A549 (cell line): ENCODE results near the gene ALDH16A1. TPM values are rescaled to one million over a fixed set of nuclear protein-coding genes. Genes with fewer than 3 reads are reported as not detected.

ENCODE experiments used
- ATAC-seq, 2 experiments: fragments of 200-7000 bp in 1 of 2; fragments of >200 bp in 1 of 2; cut with Nextera tagmentation in 1 of 2; cut with Tn5 transposase in 1 of 2; 3 replicates each; pipeline versions ENCODE4 v1.8.0 to v1.9.1; 2018 to 2020; ENCODE audit warnings: mild to moderate bottlenecking in 1 of 2, moderate library complexity in 1 of 2
- CTCF ChIA-PET: fragments of 300-600 bp; sonication (Branson Sonifier 250); formaldehyde crosslinking; extraction: SDS; loops from one replicate; lab custom pipeline; 2021; ENCODE audit warnings: antibody characterized with exemption, inconsistent platforms; lab: Yijun Ruan, JAX
- POLR2A ChIA-PET: fragments of 350-600 bp; formaldehyde crosslinking; extraction: SDS; loops from one replicate; lab custom pipeline; 2021; ENCODE audit warnings: antibody characterized with exemption, inconsistent platforms; lab: Yijun Ruan, JAX
- DNase-seq, 2 experiments: peaks; one replicate each; pipeline versions ENCODE4 v3.0.0 to v3.0.0-alpha.2; 2011 to 2016; ENCODE audit warnings: low read depth in 1 of 2, low spot score in 1 of 2
- FAIRE-seq: peaks from 2 replicates; lab custom pipeline; 2011; peaks lifted over from hg19 to GRCh38; lab: Jason Lieb, UNC
- H3K27ac ChIP-seq, 2 experiments: fragments of >200 bp; sonication (Bioruptor Twin); formaldehyde crosslinking; 3 replicates each; pipeline ENCODE4 v1.5.1; 2016 to 2017
- H3K4me1 ChIP-seq: fragments of >200 bp; sonication (Bioruptor Twin); formaldehyde crosslinking; 3 replicates; pipeline ENCODE4 v1.6.1; 2016
- H3K4me2 ChIP-seq: fragments of >200 bp; sonication (Bioruptor Twin); formaldehyde crosslinking; 3 replicates; pipeline ENCODE4 v1.6.1; 2016
- H3K4me3 ChIP-seq: fragments of >200 bp; sonication (Bioruptor Twin); formaldehyde crosslinking; 3 replicates; pipeline ENCODE4 v1.5.1; 2016
- H3K9me3 ChIP-seq: fragments of >200 bp; sonication (Bioruptor Twin); formaldehyde crosslinking; 3 replicates; pipeline ENCODE4 v1.6.1; 2016
- BHLHE40 ChIP-seq: IDR thresholded peaks from 2 replicates; pipeline ENCODE4 v1.6.1; 2012; ENCODE audit warnings: low read depth, low read length, inconsistent platforms
- CHD4 ChIP-seq: fragments of 200-600 bp; sonication (generic); IDR thresholded peaks from 2 replicates; pipeline ENCODE4 v1.6.1; 2016; ENCODE audit warnings: antibody characterized with exemption, mild to moderate bottlenecking, borderline replicate concordance
- EHMT2 ChIP-seq: fragments of 200-600 bp; sonication (generic); IDR thresholded peaks from 2 replicates; pipeline ENCODE4 v1.6.1; 2016; ENCODE audit warnings: antibody characterized with exemption, low read depth, mild to moderate bottlenecking, moderate library complexity
- ESRRA ChIP-seq: fragments of 150-350 bp; IDR thresholded peaks from 2 replicates; pipeline ENCODE4 v1.6.1; 2014; ENCODE audit warnings: mild to moderate bottlenecking, low read length, borderline replicate concordance
- GATA3 ChIP-seq: IDR thresholded peaks from 2 replicates; pipeline ENCODE4 v1.6.1; 2012; ENCODE audit warnings: borderline replicate concordance
- HDAC2 ChIP-seq: fragments of 200-600 bp; sonication (generic); IDR thresholded peaks from 2 replicates; pipeline ENCODE4 v1.6.1; 2016
- HEYL ChIP-seq: fragments of 250-450 bp; sonication (Bioruptor Pico); IDR thresholded peaks from 2 replicates; pipeline ENCODE4 v1.8.0; 2021; ENCODE audit warnings: mild to moderate bottlenecking, moderate library complexity
- HOXA7 ChIP-seq: fragments of 250-450 bp; sonication (Bioruptor Pico); IDR thresholded peaks from 2 replicates; pipeline ENCODE4 v1.5.0; 2020; ENCODE audit warnings: mild to moderate bottlenecking, moderate library complexity
- HOXB13 ChIP-seq: fragments of 250-450 bp; sonication (Bioruptor Pico); IDR thresholded peaks from 2 replicates; pipeline ENCODE4 v1.5.0; 2020; ENCODE audit warnings: low read depth, mild to moderate bottlenecking, moderate library complexity
- MAFK ChIP-seq: fragments of 450-650 bp; IDR thresholded peaks from 2 replicates; pipeline ENCODE4 v1.6.1; 2014; ENCODE audit not compliant: partially characterized antibody
- NFE2L2 ChIP-seq: fragments of 150-350 bp; conservative IDR thresholded peaks from 2 replicates; pipeline ENCODE4 v1.6.1; 2014; ENCODE audit warnings: low read length
- NR3C1 ChIP-seq: fragments of >200 bp; sonication (Bioruptor Twin); formaldehyde crosslinking; IDR thresholded peaks from 3 replicates; pipeline ENCODE4 v1.6.1; 2017
- PHF8 ChIP-seq: fragments of 200-600 bp; sonication (generic); IDR thresholded peaks from 2 replicates; pipeline ENCODE4 v1.6.1; 2016; ENCODE audit warnings: low read depth, mild to moderate bottlenecking, antibody characterized with exemption, moderate library complexity, borderline replicate concordance
- TP53 ChIP-seq: fragments of 250-450 bp; sonication (Bioruptor Pico); IDR thresholded peaks from 2 replicates; pipeline ENCODE4 v1.5.0; 2021; ENCODE audit warnings: mild to moderate bottlenecking, moderate library complexity
- ZNF302 ChIP-seq: fragments of 250-450 bp; sonication (Bioruptor Pico); IDR thresholded peaks from 2 replicates; pipeline ENCODE4 v1.9.0; 2021; ENCODE audit warnings: inconsistent platforms, mild to moderate bottlenecking, moderate library complexity
- ZSCAN20 ChIP-seq: fragments of 250-450 bp; sonication (Bioruptor Pico); IDR thresholded peaks from 2 replicates; pipeline ENCODE4 v1.8.0; 2022; ENCODE audit warnings: mild to moderate bottlenecking, moderate library complexity
- WGBS: methylation state at CpG from one replicate; pipeline ENCODE4 v1.1.6; 2017; ENCODE audit errors: missing lambda C conversion rate; 5-methylcytosine and 5-hydroxymethylcytosine counted together
- polyA plus RNA-seq, 4 experiments: library from polyadenylated mRNA; depleted of rRNA in 3 of 4; stranded (reverse); fragments of >200 nt; fragmentation: RNase III in 1 of 4; extraction: RNeasy Plus Mini Kit Qiagen cat#74134 plus additional on column Dnase treatment in 1 of 4; gene quantifications; 2 replicates in 3 of 4; 3 replicates in 1 of 4; pipeline ENCODE4 v1.2.3, GENCODE V29; 2011 to 2017
- TF ChIP-seq, protein P1 (sequence below): fragments of 250-450 bp; sonication (Bioruptor Pico); IDR thresholded peaks from 2 replicates; pipeline ENCODE4 v1.5.0; 2020; ENCODE audit warnings: low read depth, mild to moderate bottlenecking, moderate library complexity

Gene ALDH16A1
- polyA plus RNA-seq, 2 of the 4 experiments (the other 2 are of a cell fraction) = 10.2 to 23.0 TPM

DNA sequence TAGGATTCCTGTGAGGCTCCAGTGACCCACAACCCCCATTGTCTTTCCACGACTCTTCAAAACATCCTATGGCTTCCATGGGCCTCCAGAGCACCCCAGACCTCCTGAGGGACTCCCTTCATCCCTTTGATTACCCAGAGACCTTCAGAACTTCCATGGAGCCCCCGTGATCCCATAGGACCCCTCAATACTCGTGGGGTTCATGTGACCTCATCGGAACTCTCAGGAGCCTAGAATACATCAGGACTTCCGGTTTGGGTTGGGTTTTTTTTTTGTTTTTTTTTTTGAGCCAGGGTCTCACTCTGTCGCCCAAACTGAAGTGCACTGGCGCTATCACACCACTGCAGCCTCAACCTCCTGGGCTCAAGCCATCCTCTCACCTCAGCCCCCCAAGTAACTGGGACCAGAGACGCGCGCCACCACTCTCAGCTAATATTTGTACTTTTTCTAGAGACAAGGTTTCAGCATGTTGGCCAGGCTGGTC is 774 bp downstream of the ALDH16A1 start:
- TF ChIP-seq HEYL (CRISPR knock-in tag) (0 out of 2 replicates have a peak, but pooled peaks have one; percentile 45), HOXB13 (CRISPR knock-in tag) (no peak), HOXA7 (CRISPR knock-in tag) (peak; percentile 64; the same call in 1 of the 2 replicates), PHF8 (peak; percentile 86; the same call in 1 of the 2 replicates), GATA3 (0 out of 2 replicates have a peak, but pooled peaks have one; percentile 8), TP53 (peak; percentile 73; the same call in 1 of the 2 replicates), HDAC2 (no peak)
- TF ChIP-seq, all 56 proteins: peak for 5
- H3K4me1 ChIP-seq = peaks cover 25% of the 10 kb centered on the region
- peak in 1 of 2 experiments; percentile 21; a peak in 3 of 6 replicates for ATAC-seq
- H3K4me3 ChIP-seq = peak overlapping the region; percentile 90
- ChIA-PET POLR2A (interaction anchor here (0.5 to 1.5 kb wide), 22 partner anchors 11 to 304 kb away, joined by 3 to 11 read pairs (median 4); partner anchors contain the start of genes DKKL1, FLT3LG, PRMT1 and RPL13A), CTCF (interaction anchor here (1.0 to 19.0 kb wide), 6 partner anchors 18 to 117 kb away, joined by 3 to 244 read pairs (median 46); partner anchors contain the start of genes FLT3LG and KASH5)
- DNase-seq = no peak
- H3K27ac ChIP-seq = peak overlapping the region; percentile 93 to 99
- no peaks in the 10 kb centered on the region for H3K9me3 ChIP-seq
- FAIRE-seq = no peak
- 38% methylated on average over 10 of the region's 10 CpGs for WGBS
- peak overlapping the region; percentile 89 for H3K4me2 ChIP-seq

DNA sequence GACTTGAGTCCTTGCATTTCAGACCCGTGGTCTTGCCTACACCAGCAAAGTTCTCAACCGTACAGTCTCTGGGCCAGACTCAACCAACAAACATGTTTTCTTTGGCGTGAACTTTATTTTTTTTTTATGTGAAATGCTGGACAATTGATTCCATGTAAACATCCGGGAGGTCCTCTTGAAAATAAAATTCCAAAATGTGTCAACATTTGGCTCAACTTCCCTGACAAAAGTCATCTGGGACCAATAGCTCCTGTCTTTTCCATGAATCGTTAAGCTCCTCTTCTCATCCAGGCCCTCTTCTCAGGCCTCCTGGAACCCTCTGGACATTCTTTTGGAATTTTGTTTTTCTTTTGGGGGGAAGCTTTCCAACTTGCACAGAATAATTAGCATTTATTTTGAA is 2.7 kb downstream of the ALDH16A1 start:
- H3K4me2 ChIP-seq = no peak overlapping the region
- TF ChIP-seq HOXB13 (CRISPR knock-in tag) = no peak
- TF ChIP-seq, all 56 proteins: peak for 0
- no peak for DNase-seq
- peak overlapping the region in 1 of 2 experiments; percentile 9; a peak in 2 of 6 replicates for H3K27ac ChIP-seq
- WGBS = 65% methylated on average over 5 of the region's 5 CpGs
- no peak for ATAC-seq
- no peak overlapping the region for H3K4me3 ChIP-seq
- POLR2A ChIA-PET = interaction anchor here (1.1 kb wide), 1 partner anchor 23 kb away, joined by 3 read pairs; no protein-coding TSS in a partner anchor
- no peak for FAIRE-seq
- no peaks in the 10 kb centered on the region for H3K9me3 ChIP-seq
- H3K4me1 ChIP-seq = peaks cover 19% of the 10 kb centered on the region
- CTCF ChIA-PET = interaction anchor here (1.5 to 19.0 kb wide), 4 partner anchors 16 to 91 kb away, joined by 4 to 244 read pairs (median 92); partner anchors contain the start of genes FLT3LG and KASH5

- TF ChIP-seq HOXB13 (CRISPR knock-in tag) = no peak
- no peak for TF ChIP-seq ZSCAN20 (CRISPR knock-in tag)
- TF ChIP-seq HEYL (CRISPR knock-in tag) = no peak
- TF ChIP-seq EHMT2 = no peak
- peak; percentile 80 for TF ChIP-seq MAFK
- TF ChIP-seq, protein P1, sequence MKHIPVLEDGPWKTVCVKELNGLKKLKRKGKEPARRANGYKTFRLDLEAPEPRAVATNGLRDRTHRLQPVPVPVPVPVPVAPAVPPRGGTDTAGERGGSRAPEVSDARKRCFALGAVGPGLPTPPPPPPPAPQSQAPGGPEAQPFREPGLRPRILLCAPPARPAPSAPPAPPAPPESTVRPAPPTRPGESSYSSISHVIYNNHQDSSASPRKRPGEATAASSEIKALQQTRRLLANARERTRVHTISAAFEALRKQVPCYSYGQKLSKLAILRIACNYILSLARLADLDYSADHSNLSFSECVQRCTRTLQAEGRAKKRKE (CRISPR knock-in tag) = no peak
- peak; percentile 97 for TF ChIP-seq NFE2L2
- TF ChIP-seq NR3C1 = no peak
- TF ChIP-seq BHLHE40 = no peak
- 77% methylated on average over 5 of the region's 5 CpGs for WGBS
- H3K9me3 ChIP-seq = no peaks in the 10 kb centered on the region
- FAIRE-seq (no peak), ATAC-seq (no peak), DNase-seq (peak in 1 of 2 experiments; percentile 64)
- H3K4me2 ChIP-seq = no peak overlapping the region; the same call in 2 of the 3 replicates
- H3K4me1 ChIP-seq = peaks cover 19% of the 10 kb centered on the region
- H3K4me3 ChIP-seq = no peak overlapping the region
- ChIA-PET POLR2A (no interaction called here), CTCF (interaction anchor here (1.5 to 19.0 kb wide), 4 partner anchors 15 to 90 kb away, joined by 4 to 244 read pairs (median 92); partner anchors contain the start of genes FLT3LG and KASH5)
- H3K27ac ChIP-seq = peak overlapping the region in 1 of 2 experiments; percentile 9; a peak in 2 of 6 replicates
Observed at GRCh38 chr19:49456326-49456725, 3.3 kb downstream of the ALDH16A1 start.

DNA sequence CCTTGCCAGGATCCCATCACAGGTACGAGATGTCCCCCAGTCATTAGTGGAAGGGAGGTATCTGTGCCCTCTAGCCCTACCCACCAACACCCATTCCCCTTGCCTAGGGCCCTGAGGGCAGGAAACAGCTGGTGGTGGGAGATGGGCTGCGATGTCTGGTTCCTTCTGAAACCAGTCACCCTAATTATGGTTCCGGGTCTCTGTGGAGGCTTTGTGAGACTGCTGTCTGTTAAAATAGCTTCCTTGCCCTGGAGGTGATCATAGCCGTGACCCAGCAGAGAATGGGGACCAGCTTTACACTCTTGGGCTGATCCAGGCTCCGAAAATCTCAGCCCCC is 5.5 kb downstream of the ALDH16A1 start:
- TF ChIP-seq ZNF302 (no peak), CHD4 (no peak), MAFK (no peak), ESRRA (no peak), HDAC2 (no peak)
- POLR2A ChIA-PET = no interaction called here
- DNase-seq = no peak
- CTCF ChIA-PET = interaction anchor here (0.6 to 12.6 kb wide), 11 partner anchors 13 to 251 kb away, joined by 3 to 97 read pairs (median 4); partner anchors contain the start of gene FLT3LG
- Histone ChIP-seq H3K4me1 (peaks cover 16% of the 10 kb centered on the region), H3K9me3 (no peaks in the 10 kb centered on the region), H3K4me3 (no peak overlapping the region), H3K27ac (no peak overlapping the region), H3K4me2 (no peak overlapping the region)
- FAIRE-seq = no peak
- ATAC-seq = no peak
- WGBS = 83% methylated on average over 5 of the region's 5 CpGs
